Neuronal stem cell (in vitro differentiated cells): ENCODE measurements around the gene ACE2.

Experiments used
- DNase-seq: peaks from one replicate; pipeline ENCODE4 v3.0.0-alpha.2; 2013; ENCODE audit warnings: low spot score
- H2AFZ ChIP-seq: one replicate; pipeline ENCODE4 v1.6.1; 2013; ENCODE audit warnings: mild to moderate bottlenecking, low read length, inconsistent platforms
- H2AK5ac ChIP-seq: 2 replicates; pipeline ENCODE4 v1.6.1; 2013; ENCODE audit warnings: low read depth, mild to moderate bottlenecking, inconsistent platforms, low read length, moderate library complexity, mixed read lengths
- H2BK120ac ChIP-seq: 2 replicates; pipeline ENCODE4 v1.6.1; 2013; ENCODE audit warnings: low read depth, mild to moderate bottlenecking, inconsistent platforms, low read length, moderate library complexity, mixed read lengths
- H2BK12ac ChIP-seq: one replicate; pipeline ENCODE4 v1.6.1; 2013; ENCODE audit warnings: low read length, inconsistent platforms
- H2BK15ac ChIP-seq: 2 replicates; pipeline ENCODE4 v1.6.1; 2013; ENCODE audit warnings: mild to moderate bottlenecking, low read length, inconsistent platforms, mixed read lengths
- H2BK5ac ChIP-seq: one replicate; pipeline ENCODE4 v1.6.1; 2013; ENCODE audit warnings: inconsistent platforms, mild to moderate bottlenecking, low read length, moderate library complexity
- H3K14ac ChIP-seq: one replicate; pipeline ENCODE4 v1.6.1; 2013; ENCODE audit warnings: low read length, inconsistent platforms
- H3K18ac ChIP-seq: 2 replicates; pipeline ENCODE4 v1.6.1; 2013; ENCODE audit warnings: low read length, inconsistent platforms
- H3K23ac ChIP-seq: 2 replicates; pipeline ENCODE4 v1.6.1; 2013; ENCODE audit warnings: low read depth, mild to moderate bottlenecking, mixed read lengths, low read length, inconsistent platforms; ENCODE audit not compliant: poor library complexity
- H3K27ac ChIP-seq: replicated peaks from 3 replicates; pipeline ENCODE4 v1.5.1; 2013; ENCODE audit warnings: low read length, inconsistent platforms
- H3K27me3 ChIP-seq, 3 experiments: 2 replicates each; pipeline ENCODE4 v1.6.1; 2013; ENCODE audit warnings: low read length in 3 of 3, mild to moderate bottlenecking in 2 of 3, inconsistent platforms in 1 of 3, low read depth in 1 of 3, mixed read lengths in 1 of 3, moderate library complexity in 1 of 3; ENCODE audit not compliant: control insufficient read depth in 3 of 3, insufficient read depth in 3 of 3
- H3K36me3 ChIP-seq, 2 donors: replicated peaks in 1 of 2; 2 replicates each; pipeline ENCODE4 v1.6.1; 2013; ENCODE audit warnings: low read length in 2 of 2; ENCODE audit not compliant: control insufficient read depth in 2 of 2, insufficient read depth in 2 of 2
- H3K4ac ChIP-seq: 2 replicates; pipeline ENCODE4 v1.6.1; 2013; ENCODE audit warnings: inconsistent platforms, mild to moderate bottlenecking, low read length, moderate library complexity
- H3K4me1 ChIP-seq, 2 donors: 1 replicate in 1 of 2; 2 replicates in 1 of 2; pipeline ENCODE4 v1.6.1; 2013; ENCODE audit warnings: low read length in 2 of 2, low read depth in 1 of 2; ENCODE audit not compliant: control insufficient read depth in 2 of 2, insufficient read depth in 1 of 2
- H3K4me2 ChIP-seq: one replicate; pipeline ENCODE4 v1.6.1; 2013; ENCODE audit warnings: mild to moderate bottlenecking, low read length, inconsistent platforms; ENCODE audit not compliant: insufficient read depth, poor library complexity, severe bottlenecking
- H3K4me3 ChIP-seq, 2 donors: 2 replicates each; pipeline ENCODE4 v1.5.1; 2013; ENCODE audit warnings: low read length in 2 of 2, mild to moderate bottlenecking in 2 of 2, inconsistent platforms in 1 of 2, moderate library complexity in 1 of 2
- H3K79me1 ChIP-seq: one replicate; pipeline ENCODE4 v1.6.1; 2013; ENCODE audit warnings: low read depth, mild to moderate bottlenecking, inconsistent platforms, low read length, moderate library complexity
- H3K9ac ChIP-seq: one replicate; pipeline ENCODE4 v1.6.1; 2013; ENCODE audit warnings: mild to moderate bottlenecking, low read depth, low read length, inconsistent platforms; ENCODE audit not compliant: poor library complexity
- H3K9me3 ChIP-seq, 2 donors: replicated peaks in 1 of 2; 2 replicates each; pipeline versions ENCODE3 to v1.6.1; 2013; ENCODE audit warnings: low read length in 2 of 2, mild to moderate bottlenecking in 2 of 2, inconsistent platforms in 1 of 2, low read depth in 1 of 2, mixed read lengths in 1 of 2, moderate library complexity in 1 of 2; ENCODE audit not compliant: control insufficient read depth in 2 of 2, insufficient read depth in 1 of 2
- H4K8ac ChIP-seq: one replicate; pipeline ENCODE4 v1.6.1; 2013; ENCODE audit warnings: low read depth, mild to moderate bottlenecking, inconsistent platforms, low read length, moderate library complexity
- H4K91ac ChIP-seq: one replicate; pipeline ENCODE4 v1.6.1; 2013; ENCODE audit warnings: low read length, low read depth, mild to moderate bottlenecking, inconsistent platforms; ENCODE audit not compliant: poor library complexity
- WGBS, 2 donors: extraction: QIAGEN DNeasy Blood & Tissue Kit; methylation state at CpG; one replicate each; pipeline ENCODE4 v1.1.7; 2013; ENCODE audit warnings: missing lambda C conversion rate in 2 of 2, mixed read lengths in 1 of 2; ENCODE audit not compliant: insufficient read length in 2 of 2, insufficient replicate concordance in 1 of 2; ENCODE audit errors: extremely low coverage in 2 of 2; 5-methylcytosine and 5-hydroxymethylcytosine counted together

Gene ACE2

DNA sequence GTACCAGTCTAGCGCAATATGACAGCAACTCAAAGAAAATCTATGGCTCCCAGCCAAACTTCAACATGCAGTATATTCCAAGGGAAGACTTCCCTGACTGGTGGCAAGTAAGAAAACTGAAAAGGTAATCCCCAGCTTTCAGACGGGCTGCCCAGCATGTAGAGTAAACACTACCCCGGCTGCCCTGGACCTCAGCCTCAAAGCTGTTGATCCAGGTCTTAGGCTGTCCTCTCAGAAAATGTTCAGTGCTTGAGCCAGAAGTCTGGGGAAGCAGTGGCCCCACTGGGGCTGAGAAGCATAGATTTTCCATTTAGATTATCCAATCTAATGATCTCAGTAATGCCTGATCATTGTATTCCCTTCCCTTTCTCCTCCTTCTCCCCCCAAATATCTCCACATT is 78.3 kb downstream of the ACE2 start:
- Histone ChIP-seq H2AFZ (no peak overlapping the region), H3K18ac (no peak overlapping the region), H4K91ac (no peak overlapping the region)

DNA sequence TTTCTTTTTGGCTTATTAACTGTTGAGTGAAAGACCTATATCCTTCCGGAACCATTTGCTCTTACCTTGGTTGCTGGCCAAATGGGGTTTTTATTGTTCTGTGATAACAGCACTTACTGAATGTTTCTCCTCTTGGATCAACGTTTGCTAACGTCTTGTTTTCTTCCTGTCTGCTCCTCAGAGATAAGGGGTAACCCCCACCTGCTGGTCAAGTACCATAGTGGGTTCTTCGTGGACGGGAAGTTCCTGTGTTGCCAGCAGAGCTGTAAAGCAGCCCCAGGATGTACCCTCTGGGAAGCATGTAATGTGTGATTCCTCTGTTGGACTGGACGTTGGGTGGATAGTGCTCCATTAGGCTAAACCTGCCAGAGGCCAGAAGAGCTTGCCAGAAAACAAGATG is 84.8 kb downstream of the ACE2 start:
- H3K4ac ChIP-seq = no peak overlapping the region
- no peak for DNase-seq
- no peaks in the 10 kb centered on the region for H3K27me3 ChIP-seq
- H3K14ac ChIP-seq = no peak overlapping the region
- no CpG with 5 or more reads among the region's 6 CpGs for WGBS, 2 donors
- H3K36me3 ChIP-seq = no peaks in the 10 kb centered on the region
- no peak overlapping the region for H2BK5ac ChIP-seq
- H3K4me3 ChIP-seq = no peak overlapping the region
- no peak overlapping the region for H2BK12ac ChIP-seq
- H3K23ac ChIP-seq = no peak overlapping the region
- no peak overlapping the region for H3K27ac ChIP-seq
- no peak overlapping the region for H4K8ac ChIP-seq
- H2AFZ ChIP-seq = peak overlapping the region; percentile 44
- no peak overlapping the region for H4K91ac ChIP-seq
- no peak overlapping the region for H3K18ac ChIP-seq
- H3K9me3 ChIP-seq = no peaks in the 10 kb centered on the region
- peaks cover 0 to 11% of the 10 kb centered on the region in 2 donors for H3K4me1 ChIP-seq
- no peak overlapping the region for H3K9ac ChIP-seq
- H3K4me2 ChIP-seq = no peak overlapping the region
- no peaks in the 10 kb centered on the region for H3K79me1 ChIP-seq
- H2BK15ac ChIP-seq = no peak overlapping the region
- H2BK120ac ChIP-seq = no peak overlapping the region
- no peak overlapping the region for H2AK5ac ChIP-seq

More for the DNA sequence above, 78.3 kb downstream of the ACE2 start:
- Histone ChIP-seq H2AK5ac (no peak overlapping the region), H3K4me1 (peaks cover 0 to 4% of the 10 kb centered on the region in 2 donors), H4K8ac (no peak overlapping the region), H3K4me3 (no peak overlapping the region), H3K14ac (no peak overlapping the region), H2BK5ac (no peak overlapping the region), H3K27me3 (no peaks in the 10 kb centered on the region), H3K9me3 (no peaks in the 10 kb centered on the region), H2BK12ac (no peak overlapping the region), H3K36me3 (no peaks in the 10 kb centered on the region), H3K27ac (no peak overlapping the region), H3K23ac (no peak overlapping the region), H3K4ac (no peak overlapping the region), H3K4me2 (no peak overlapping the region), H3K9ac (no peak overlapping the region), H2BK120ac (no peak overlapping the region), H2BK15ac (no peak overlapping the region), H3K79me1 (no peaks in the 10 kb centered on the region)
- no peak for DNase-seq
- WGBS, 2 donors = no CpG with 5 or more reads among the region's 3 CpGs

DNA sequence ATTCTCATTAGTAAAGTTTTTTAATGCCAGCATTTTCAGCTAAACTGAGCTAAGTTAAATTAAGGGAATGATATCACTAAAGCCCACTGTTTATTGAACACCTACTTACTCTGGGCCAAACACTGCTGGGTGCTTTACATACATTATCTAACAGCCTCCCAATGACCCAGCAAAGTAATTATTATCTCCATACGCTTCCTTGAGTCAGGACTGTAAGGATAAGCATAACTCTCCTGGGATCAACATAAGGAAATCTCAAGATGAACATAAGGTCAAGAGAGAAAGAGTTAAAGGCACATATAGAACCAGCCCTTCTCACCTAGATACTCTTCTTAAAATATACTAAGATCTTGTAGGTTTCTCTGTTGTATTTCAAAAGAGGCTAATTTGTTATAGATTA is 86.5 kb downstream of the ACE2 start:
- no peak overlapping the region for H2BK120ac ChIP-seq
- WGBS, 2 donors = no CpG with 5 or more reads among the region's 1 CpG
- H3K79me1 ChIP-seq = no peaks in the 10 kb centered on the region
- H4K91ac ChIP-seq = no peak overlapping the region
- H3K23ac ChIP-seq = no peak overlapping the region
- H2AFZ ChIP-seq = no peak overlapping the region
- no peak overlapping the region for H2AK5ac ChIP-seq
- DNase-seq = no peak
- no peaks in the 10 kb centered on the region for H3K36me3 ChIP-seq
- no peak overlapping the region for H4K8ac ChIP-seq
- H2BK15ac ChIP-seq = no peak overlapping the region
- H3K27ac ChIP-seq = no peak overlapping the region
- no peak overlapping the region for H3K4ac ChIP-seq
- H3K4me2 ChIP-seq = no peak overlapping the region
- H3K14ac ChIP-seq = no peak overlapping the region
- peaks cover 0 to 13% of the 10 kb centered on the region in 2 donors for H3K4me1 ChIP-seq
- H3K9me3 ChIP-seq = no peaks in the 10 kb centered on the region
- no peaks in the 10 kb centered on the region for H3K27me3 ChIP-seq
- no peak overlapping the region for H3K4me3 ChIP-seq
- H2BK12ac ChIP-seq = no peak overlapping the region
- H2BK5ac ChIP-seq = no peak overlapping the region
- no peak overlapping the region for H3K18ac ChIP-seq
- H3K9ac ChIP-seq = no peak overlapping the region

DNA sequence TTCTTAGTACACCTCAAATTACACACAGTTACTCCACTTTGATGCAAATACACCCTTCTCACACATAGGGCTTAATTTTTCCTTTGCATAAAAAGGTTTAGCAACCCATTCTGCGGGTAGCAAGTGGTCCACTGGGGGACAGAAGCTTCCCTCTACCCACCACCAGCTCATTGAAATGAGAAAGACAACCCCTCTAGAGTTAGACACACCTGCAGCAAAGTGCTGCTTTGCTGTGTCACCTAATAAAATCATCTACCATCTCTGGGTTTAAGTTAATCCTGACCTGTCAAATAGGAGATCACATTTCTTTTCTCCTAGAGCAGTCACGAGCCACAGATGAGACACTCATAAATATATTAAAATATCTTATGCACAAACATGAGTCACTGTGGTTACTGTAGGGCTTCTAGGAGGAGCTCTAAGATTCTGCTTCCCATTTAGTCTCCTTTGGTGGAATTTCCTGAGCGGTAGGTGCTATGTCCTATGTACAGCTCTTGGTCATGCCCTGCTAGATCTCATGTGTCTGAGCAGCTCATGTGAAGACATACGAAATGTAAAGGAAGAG is 88.3 kb downstream of the ACE2 start:
- Histone ChIP-seq H3K4me1 (peaks cover 0 to 13% of the 10 kb centered on the region in 2 donors), H3K27ac (no peak overlapping the region), H2AFZ (no peak overlapping the region), H2BK120ac (no peak overlapping the region), H3K23ac (no peak overlapping the region), H3K4me3 (no peak overlapping the region), H3K9me3 (no peaks in the 10 kb centered on the region), H2BK15ac (no peak overlapping the region), H4K8ac (no peak overlapping the region), H2BK12ac (no peak overlapping the region), H3K14ac (no peak overlapping the region), H3K36me3 (no peaks in the 10 kb centered on the region), H4K91ac (no peak overlapping the region), H3K4me2 (no peak overlapping the region), H2BK5ac (no peak overlapping the region), H3K79me1 (no peaks in the 10 kb centered on the region), H2AK5ac (no peak overlapping the region), H3K18ac (no peak overlapping the region), H3K27me3 (no peaks in the 10 kb centered on the region), H3K9ac (no peak overlapping the region), H3K4ac (no peak overlapping the region)
- no CpG with 5 or more reads among the region's 4 CpGs for WGBS, 2 donors
- DNase-seq = no peak
